Caco-2 (cell line): ENCODE data around the gene EMCN. TPM values are rescaled to one million over a fixed set of nuclear protein-coding genes. Genes with fewer than 3 reads are reported as not detected.

Experiments
- BruUV-seq: library from RNA; stranded (reverse); fragments of 400-500 nt; replicated peaks from 2 replicates; lab custom pipeline; 2021; lab: Mats Ljungman, UMichigan
- CTCF ChIA-PET: fragments of 300-600 bp; sonication (Branson Sonifier 250); formaldehyde crosslinking; loops from one replicate; lab custom pipeline; 2022; ENCODE audit warnings: antibody characterized with exemption; lab: Charles Lee
- POLR2A ChIA-PET: fragments of 300-600 bp; sonication (Branson Sonifier 250); formaldehyde crosslinking; loops from one replicate; lab custom pipeline; 2022; ENCODE audit warnings: antibody characterized with exemption; lab: Charles Lee
- DNase-seq, 2 experiments: peaks; one replicate each; pipeline versions ENCODE4 v3.0.0 to v3.0.0-alpha.2; 2020 to 2022
- H3K27me3 ChIP-seq: replicated peaks from 2 replicates; pipeline ENCODE4 v1.6.0; 2011; ENCODE audit warnings: low read length; ENCODE audit not compliant: control insufficient read depth, insufficient read depth
- H3K36me3 ChIP-seq: 2 replicates; pipeline ENCODE4 v1.5.1; 2011; ENCODE audit warnings: low read length; ENCODE audit not compliant: control insufficient read depth, insufficient read depth
- H3K4me1 ChIP-seq: fragments of 250-450 bp; sonication (Bioruptor Pico); 2 replicates; pipeline ENCODE4 v1.5.1; 2020; ENCODE audit warnings: mild to moderate bottlenecking
- H3K4me3 ChIP-seq: 2 replicates; pipeline ENCODE4 v1.5.1; 2011; ENCODE audit warnings: low read depth, mild to moderate bottlenecking, control low read depth, low read length
- H3K9me3 ChIP-seq: fragments of 250-450 bp; sonication (Bioruptor Pico); 2 replicates; pipeline ENCODE4 v1.5.1; 2020; ENCODE audit warnings: mild to moderate bottlenecking, moderate library complexity
- H3K27ac Mint-ChIP-seq: one replicate; pipeline ENCODE4 v1.8.0; 2022; ENCODE audit warnings: mixed read lengths; ENCODE audit not compliant: unreplicated experiment
- H3K27me3 Mint-ChIP-seq: one replicate; pipeline ENCODE4 v1.8.0; 2022; ENCODE audit warnings: mixed read lengths; ENCODE audit not compliant: insufficient read depth, unreplicated experiment
- H3K36me3 Mint-ChIP-seq: one replicate; pipeline ENCODE4 v1.8.0; 2022; ENCODE audit warnings: mild to moderate bottlenecking, mixed read lengths; ENCODE audit not compliant: insufficient read depth, unreplicated experiment
- H3K4me1 Mint-ChIP-seq: one replicate; pipeline ENCODE4 v1.8.0; 2022; ENCODE audit warnings: low read depth, mixed read lengths; ENCODE audit not compliant: unreplicated experiment
- H3K4me3 Mint-ChIP-seq: one replicate; pipeline ENCODE4 v1.8.0; 2022; ENCODE audit warnings: mild to moderate bottlenecking, moderate library complexity, mixed read lengths; ENCODE audit not compliant: unreplicated experiment
- H3K9me3 Mint-ChIP-seq: one replicate; pipeline ENCODE4 v1.8.0; 2022; ENCODE audit warnings: mixed read lengths; ENCODE audit not compliant: unreplicated experiment
- intact Hi-C: fragments of 100-400 bp; cut with micrococcal nuclease; formaldehyde crosslinking; loops from one replicate; pipeline ENCODE4 v1.10.0; 2022; ENCODE audit not compliant: unreplicated experiment
- total RNA-seq: library from RNA; stranded (reverse); gene quantifications from 2 replicates; pipeline ENCODE4 v1.2.3, GENCODE V29; 2022
- TF ChIP-seq, protein P1 (sequence below), 2 experiments: fragments of 200-600 bp in 1 of 2; IDR thresholded peaks; 1 replicate in 1 of 2; 2 replicates in 1 of 2; pipeline versions ENCODE4 v1.5.1 to v1.8.0; 2011 to 2022; ENCODE audit warnings: antibody characterized with exemption in 1 of 2, control low read depth in 1 of 2, inconsistent platforms in 1 of 2, low read depth in 1 of 2, low read length in 1 of 2, mild to moderate bottlenecking in 1 of 2, moderate library complexity in 1 of 2; ENCODE audit not compliant: insufficient read depth in 1 of 2, severe bottlenecking in 1 of 2, unreplicated experiment in 1 of 2

The EMCN gene
- total RNA-seq, 1 experiment from 2014 or later = not detected

DNA sequence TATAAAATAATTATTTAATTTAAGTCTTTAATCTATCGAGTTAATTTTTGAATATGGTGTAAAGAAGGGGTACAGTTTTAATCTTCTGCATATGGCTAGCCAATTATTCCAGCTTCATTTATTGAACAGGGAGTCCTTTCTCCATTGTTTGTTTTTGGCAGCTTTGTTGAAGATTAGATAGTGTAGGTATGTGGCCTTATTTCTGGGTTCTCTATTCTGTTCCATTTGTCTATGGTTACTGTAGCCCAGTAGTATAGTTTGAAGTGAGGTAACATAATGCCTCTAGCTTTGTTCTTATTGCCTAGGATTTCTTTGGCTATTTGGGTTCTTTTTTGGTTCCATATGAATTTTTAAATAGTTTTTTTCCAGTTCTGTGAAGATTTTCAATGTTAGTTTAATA, 48.3 kb downstream of the EMCN start:
- H3K9me3 ChIP-seq = no peaks in the 10 kb centered on the region
- H3K4me3 ChIP-seq = no peak overlapping the region
- H3K27me3 ChIP-seq = no peaks in the 10 kb centered on the region
- no peaks in the 10 kb centered on the region for H3K36me3 ChIP-seq
- Mint-ChIP-seq H3K4me3 (no peak overlapping the region), H3K36me3 (no peaks in the 10 kb centered on the region), H3K27ac (no peak overlapping the region), H3K9me3 (no peaks in the 10 kb centered on the region), H3K27me3 (no peaks in the 10 kb centered on the region), H3K4me1 (no peaks in the 10 kb centered on the region)
- CTCF ChIA-PET = no interaction called here
- intact Hi-C loops = no loop called here
- BruUV-seq = no TSS peak
- TF ChIP-seq, protein P1, sequence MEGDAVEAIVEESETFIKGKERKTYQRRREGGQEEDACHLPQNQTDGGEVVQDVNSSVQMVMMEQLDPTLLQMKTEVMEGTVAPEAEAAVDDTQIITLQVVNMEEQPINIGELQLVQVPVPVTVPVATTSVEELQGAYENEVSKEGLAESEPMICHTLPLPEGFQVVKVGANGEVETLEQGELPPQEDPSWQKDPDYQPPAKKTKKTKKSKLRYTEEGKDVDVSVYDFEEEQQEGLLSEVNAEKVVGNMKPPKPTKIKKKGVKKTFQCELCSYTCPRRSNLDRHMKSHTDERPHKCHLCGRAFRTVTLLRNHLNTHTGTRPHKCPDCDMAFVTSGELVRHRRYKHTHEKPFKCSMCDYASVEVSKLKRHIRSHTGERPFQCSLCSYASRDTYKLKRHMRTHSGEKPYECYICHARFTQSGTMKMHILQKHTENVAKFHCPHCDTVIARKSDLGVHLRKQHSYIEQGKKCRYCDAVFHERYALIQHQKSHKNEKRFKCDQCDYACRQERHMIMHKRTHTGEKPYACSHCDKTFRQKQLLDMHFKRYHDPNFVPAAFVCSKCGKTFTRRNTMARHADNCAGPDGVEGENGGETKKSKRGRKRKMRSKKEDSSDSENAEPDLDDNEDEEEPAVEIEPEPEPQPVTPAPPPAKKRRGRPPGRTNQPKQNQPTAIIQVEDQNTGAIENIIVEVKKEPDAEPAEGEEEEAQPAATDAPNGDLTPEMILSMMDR (IDR thresholded peaks at IDR 0.05; ENCODE audit: insufficient read depth in 1 of 2, low read depth in 1 of 2, low read length in 1 of 2, severe bottlenecking in 1 of 2, unreplicated experiment in 1 of 2) = no peak
- DNase-seq = no peak
- POLR2A ChIA-PET = no interaction called here
- H3K4me1 ChIP-seq = no peaks in the 10 kb centered on the region

DNA sequence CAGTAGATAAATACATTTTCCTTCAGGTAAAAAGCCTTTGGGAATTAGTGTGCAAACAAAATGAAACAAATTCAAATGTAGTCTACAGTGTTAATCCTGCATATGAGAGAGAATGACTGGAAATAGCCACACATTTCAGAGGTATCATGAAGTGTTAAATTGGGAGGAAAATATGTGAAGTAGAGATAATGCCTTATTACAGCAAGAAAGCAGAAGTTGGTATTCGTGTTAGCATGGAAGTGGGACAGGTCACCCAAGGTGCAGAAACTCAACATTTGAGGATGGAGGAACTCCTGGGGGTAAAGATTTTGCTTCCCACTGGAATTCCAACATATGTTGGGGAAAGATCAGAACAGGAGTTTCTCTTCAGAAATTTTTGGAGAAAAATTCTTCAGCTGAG, 51.3 kb downstream of the EMCN start:
- Mint-ChIP-seq H3K9me3 (no peaks in the 10 kb centered on the region), H3K27ac (no peak overlapping the region), H3K4me1 (no peaks in the 10 kb centered on the region), H3K27me3 (no peaks in the 10 kb centered on the region), H3K36me3 (no peaks in the 10 kb centered on the region), H3K4me3 (no peak overlapping the region)
- Histone ChIP-seq H3K27me3 (no peaks in the 10 kb centered on the region), H3K4me3 (no peak overlapping the region), H3K36me3 (no peaks in the 10 kb centered on the region), H3K9me3 (no peaks in the 10 kb centered on the region), H3K4me1 (no peaks in the 10 kb centered on the region)
- ChIA-PET POLR2A (no interaction called here), CTCF (no interaction called here)
- BruUV-seq = no TSS peak
- TF ChIP-seq, protein P1 (IDR thresholded peaks at IDR 0.05; ENCODE audit: insufficient read depth in 1 of 2, low read depth in 1 of 2, low read length in 1 of 2, severe bottlenecking in 1 of 2, unreplicated experiment in 1 of 2) = no peak
- DNase-seq = no peak
- intact Hi-C loops = no loop called here

DNA sequence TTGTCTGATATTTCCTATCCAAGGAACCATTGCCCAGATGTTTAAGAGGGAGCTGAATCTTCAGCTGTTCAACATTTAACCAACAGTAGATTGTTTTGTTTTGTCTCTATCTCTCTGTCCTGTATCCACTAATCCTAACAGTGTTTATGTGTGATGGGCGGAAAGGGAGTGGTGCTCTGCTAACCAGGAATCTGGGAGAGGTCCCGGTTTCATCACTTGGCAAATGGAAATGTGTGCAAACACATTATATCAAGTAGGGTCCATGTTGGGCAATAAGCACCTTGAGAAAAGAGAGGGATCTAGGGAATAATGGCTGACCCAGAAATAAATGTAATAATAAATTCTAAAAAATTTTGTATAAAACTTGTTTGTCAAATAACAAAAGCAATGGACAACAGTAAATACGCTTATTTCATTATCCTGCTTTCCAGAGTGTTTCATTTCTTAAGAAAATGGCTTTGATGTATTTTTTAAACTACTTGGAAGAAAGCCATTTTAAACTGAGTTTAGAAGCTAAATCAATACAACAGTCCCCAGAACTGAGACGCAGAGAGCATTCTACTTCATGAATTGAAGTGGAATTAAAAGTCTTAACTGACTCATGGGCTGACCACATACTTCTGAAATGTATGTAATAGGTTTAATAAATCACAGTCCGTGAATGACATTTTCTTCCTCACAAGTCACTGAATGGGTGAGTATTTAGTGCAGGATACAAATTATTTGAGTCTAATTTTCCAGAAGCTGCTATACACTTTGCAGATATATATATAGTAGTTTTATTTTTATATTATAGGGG, 55.8 kb downstream of the EMCN start:
- Mint-ChIP-seq H3K36me3 (no peaks in the 10 kb centered on the region), H3K4me3 (no peak overlapping the region), H3K27ac (no peak overlapping the region), H3K4me1 (no peaks in the 10 kb centered on the region), H3K9me3 (no peaks in the 10 kb centered on the region), H3K27me3 (peaks cover 2% of the 10 kb centered on the region)
- Histone ChIP-seq H3K9me3 (no peaks in the 10 kb centered on the region), H3K4me1 (no peaks in the 10 kb centered on the region), H3K27me3 (no peaks in the 10 kb centered on the region), H3K4me3 (no peak overlapping the region), H3K36me3 (no peaks in the 10 kb centered on the region)
- TF ChIP-seq, protein P1 (IDR thresholded peaks at IDR 0.05; ENCODE audit: insufficient read depth in 1 of 2, low read depth in 1 of 2, low read length in 1 of 2, severe bottlenecking in 1 of 2, unreplicated experiment in 1 of 2) = no peak
- no TSS peak for BruUV-seq
- no peak for DNase-seq
- intact Hi-C loops = no loop called here
- ChIA-PET CTCF (no interaction called here), POLR2A (no interaction called here)
